Gastrocnemius medialis (tissue), 4 donors: ENCODE results near the gene RAB22A.

Experiments used
- POLR2A ChIP-seq, 2 donors: fragments of 450-650 bp; IDR thresholded peaks; one replicate each; pipeline ENCODE4 v1.6.1; 2017; ENCODE audit warnings: antibody characterized with exemption in 2 of 2, mild to moderate bottlenecking in 2 of 2, moderate library complexity in 2 of 2
- TF ChIP-seq, protein P1 (sequence below), 5 experiments: fragments of 450-650 bp in 3 of 5; fragments of 200-600 bp in 2 of 5; sonication (generic) in 2 of 5; IDR thresholded peaks in 4 of 5; conservative IDR thresholded peaks in 1 of 5; 1 replicate in 4 of 5; 2 replicates in 1 of 5; pipeline ENCODE4 v1.5.1; 2016 to 2019; ENCODE audit warnings: antibody characterized with exemption in 5 of 5, mild to moderate bottlenecking in 3 of 5, moderate library complexity in 3 of 5

DNA sequence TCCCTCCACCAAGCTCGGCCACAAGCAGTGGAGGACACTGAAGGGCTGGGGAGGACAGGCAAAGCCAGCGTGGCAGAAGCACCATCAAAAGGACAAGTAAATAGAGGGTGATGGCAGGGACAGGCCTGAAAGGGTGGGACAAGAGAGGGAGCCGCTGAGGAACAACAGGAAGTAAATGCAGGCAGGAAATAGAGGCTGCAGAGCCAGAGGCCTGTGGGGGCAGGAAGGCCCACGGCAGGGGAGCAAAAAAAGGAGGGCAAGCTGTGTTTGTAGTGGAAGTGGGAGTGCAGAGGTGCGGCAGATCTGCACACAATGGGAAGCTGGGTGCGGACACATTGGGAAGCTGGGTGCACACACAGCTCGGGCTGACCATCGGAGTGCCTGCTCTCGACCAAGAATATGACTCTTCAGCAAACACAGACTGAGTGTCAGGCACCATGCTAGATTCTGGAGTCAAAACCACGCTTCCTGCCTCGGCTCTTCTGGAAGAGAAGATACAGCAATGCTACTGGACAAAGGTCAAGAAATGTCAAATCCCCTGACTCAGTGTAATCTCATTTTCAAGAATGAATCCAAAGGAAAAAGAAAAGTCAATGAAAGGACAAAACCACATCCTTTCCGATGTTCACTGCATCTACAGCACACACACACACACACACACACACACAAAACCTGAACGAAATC, 40.4 kb upstream of the RAB22A start:
- TF ChIP-seq, protein P1, sequence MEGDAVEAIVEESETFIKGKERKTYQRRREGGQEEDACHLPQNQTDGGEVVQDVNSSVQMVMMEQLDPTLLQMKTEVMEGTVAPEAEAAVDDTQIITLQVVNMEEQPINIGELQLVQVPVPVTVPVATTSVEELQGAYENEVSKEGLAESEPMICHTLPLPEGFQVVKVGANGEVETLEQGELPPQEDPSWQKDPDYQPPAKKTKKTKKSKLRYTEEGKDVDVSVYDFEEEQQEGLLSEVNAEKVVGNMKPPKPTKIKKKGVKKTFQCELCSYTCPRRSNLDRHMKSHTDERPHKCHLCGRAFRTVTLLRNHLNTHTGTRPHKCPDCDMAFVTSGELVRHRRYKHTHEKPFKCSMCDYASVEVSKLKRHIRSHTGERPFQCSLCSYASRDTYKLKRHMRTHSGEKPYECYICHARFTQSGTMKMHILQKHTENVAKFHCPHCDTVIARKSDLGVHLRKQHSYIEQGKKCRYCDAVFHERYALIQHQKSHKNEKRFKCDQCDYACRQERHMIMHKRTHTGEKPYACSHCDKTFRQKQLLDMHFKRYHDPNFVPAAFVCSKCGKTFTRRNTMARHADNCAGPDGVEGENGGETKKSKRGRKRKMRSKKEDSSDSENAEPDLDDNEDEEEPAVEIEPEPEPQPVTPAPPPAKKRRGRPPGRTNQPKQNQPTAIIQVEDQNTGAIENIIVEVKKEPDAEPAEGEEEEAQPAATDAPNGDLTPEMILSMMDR (IDR thresholded peaks at IDR 0.05 in 4 of 5, conservative IDR thresholded peaks at IDR 0.05 in 1 of 5), result no peak
- no peak for TF ChIP-seq POLR2A (IDR thresholded peaks at IDR 0.05)
